HL-60/S4 treated with phorbol 12-myristate 13-acetate at 8.2 ng/mL for 4 days and 3 days (cell line): ENCODE results near the gene CPNE2.
"Not testable (repeated sequence)": the region's sequence is repeated elsewhere in the genome, so short reads cannot be mapped to it uniquely, and the experiment has no call there.

Experiments used
- in situ Hi-C: fragments of 300-500 bp; cut with MboI; formaldehyde crosslinking; loops from 2 replicates; pipeline ENCODE4 v1.15.0; 2022; ENCODE audit warnings: low sequenced_read_pairs

CPNE2 gene

GRCh38 chr16:57069053-57069452 is 23.3 kb upstream of the CPNE2 start:
- in situ Hi-C loops: no loop called here

- in situ Hi-C loops: no loop called here
These were observed 22.6 kb upstream of the CPNE2 start for GRCh38 chr16:57069635-57070370.

GRCh38 chr16:57070424-57070823 is 22.0 kb upstream of the CPNE2 start:
- in situ Hi-C loops: no loop called here

- in situ Hi-C loops: not testable (repeated sequence)
These were observed 21.2 kb upstream of the CPNE2 start for GRCh38 chr16:57071081-57071732.

- in situ Hi-C loops: no loop called here
These were observed 20.4 kb upstream of the CPNE2 start for GRCh38 chr16:57071831-57072582.

DNA sequence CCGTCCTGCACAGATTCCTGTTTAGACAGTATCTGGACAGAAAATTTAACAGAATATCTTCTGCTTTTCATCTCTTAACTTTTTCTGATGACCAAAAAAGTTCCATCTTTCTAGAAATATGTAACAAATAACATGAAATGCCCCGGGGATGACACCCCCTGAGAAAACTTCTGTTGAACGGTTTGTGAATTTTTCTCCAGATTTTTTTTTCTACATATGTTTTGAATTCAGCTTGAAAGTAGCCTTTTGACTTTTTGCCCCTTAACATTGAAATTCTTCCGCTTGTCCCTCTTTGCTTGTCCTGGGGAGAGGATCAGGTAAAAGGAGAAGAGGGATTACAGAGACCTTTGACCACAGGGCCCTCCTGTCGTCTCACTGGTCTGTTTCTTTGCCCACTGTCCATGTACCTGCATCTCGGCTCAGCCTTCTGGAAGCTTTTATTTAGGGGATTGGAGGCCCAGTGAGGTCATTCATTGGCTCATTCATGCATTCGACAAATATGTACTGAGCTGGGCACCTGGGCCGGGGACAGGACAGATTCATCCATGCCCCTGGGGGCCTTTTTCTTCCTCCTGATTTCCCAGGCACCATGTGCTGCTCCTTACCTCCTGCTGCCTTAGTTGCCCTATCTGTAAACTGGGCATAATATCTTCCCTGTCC is 19.6 kb upstream of the CPNE2 start:
- in situ Hi-C loops: no loop called here

GRCh38 chr16:57077714-57078113 is 14.7 kb upstream of the CPNE2 start:
- in situ Hi-C loops: no loop called here

- in situ Hi-C loops: loop anchor here (10.0 kb wide), 1 partner anchor 83 kb away; no protein-coding TSS in a partner anchor
These were observed 10.6 kb upstream of the CPNE2 start for GRCh38 chr16:57081744-57082143.

- in situ Hi-C loops: loop anchor here (10.0 kb wide), 1 partner anchor 82 kb away; no protein-coding TSS in a partner anchor
These were observed 9.7 kb upstream of the CPNE2 start for GRCh38 chr16:57082664-57083063.

- in situ Hi-C loops: loop anchor here (10.0 kb wide), 1 partner anchor 81 kb away; no protein-coding TSS in a partner anchor
These were observed 8.8 kb upstream of the CPNE2 start for GRCh38 chr16:57083485-57084126.

DNA sequence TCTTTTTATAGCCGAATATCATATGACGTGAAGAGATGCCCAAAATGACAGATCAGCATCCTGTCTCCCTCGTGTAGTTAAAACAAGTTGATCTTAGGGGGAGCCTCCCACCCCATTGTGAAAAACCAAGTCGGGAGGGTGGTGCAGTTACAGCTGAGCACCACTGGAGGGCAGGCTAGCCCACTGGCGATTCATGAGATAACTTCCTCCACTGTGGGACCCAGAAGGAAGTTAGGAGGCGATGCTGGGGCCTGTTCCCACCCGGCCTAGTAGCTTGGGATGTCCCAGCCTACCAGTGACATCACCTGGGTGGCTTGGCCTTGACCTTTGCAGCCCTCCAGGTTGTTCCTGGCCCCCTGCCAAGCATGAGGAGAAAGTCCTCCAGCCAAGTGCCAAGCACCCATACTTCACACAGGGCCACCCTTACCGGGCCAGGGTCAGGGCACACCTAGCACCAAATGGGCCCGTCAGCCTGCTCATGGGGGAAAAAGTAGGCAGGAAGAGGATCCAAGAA is 8.1 kb upstream of the CPNE2 start:
- in situ Hi-C loops: loop anchor here (10.0 kb wide), 1 partner anchor 80 kb away; no protein-coding TSS in a partner anchor

DNA sequence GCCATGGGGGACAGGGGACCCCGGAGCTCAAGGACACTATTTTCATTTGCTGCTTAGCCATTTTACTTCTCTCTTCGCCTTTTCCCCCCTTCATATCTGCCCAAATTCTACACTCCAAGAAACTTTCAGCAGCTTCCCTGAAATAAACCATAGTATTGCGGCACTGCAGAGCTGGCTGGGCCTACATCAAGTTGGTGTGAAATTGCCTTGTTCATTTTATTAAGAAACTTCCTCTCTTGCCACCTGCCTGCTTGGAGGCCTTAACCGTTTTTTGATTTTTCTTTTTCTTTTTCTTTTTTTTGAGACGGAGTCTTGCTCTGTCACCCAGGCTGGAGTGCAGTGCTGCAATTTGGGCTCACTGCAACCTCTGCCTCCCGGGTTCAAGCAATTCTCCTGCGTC is 7.4 kb upstream of the CPNE2 start:
- in situ Hi-C loops: loop anchor here (10.0 kb wide), 1 partner anchor 80 kb away; no protein-coding TSS in a partner anchor

GRCh38 chr16:57087003-57087402 is 5.4 kb upstream of the CPNE2 start:
- in situ Hi-C loops: loop anchor here (10.0 kb wide), 1 partner anchor 78 kb away; no protein-coding TSS in a partner anchor

GRCh38 chr16:57089406-57089805 is 3.0 kb upstream of the CPNE2 start:
- in situ Hi-C loops: loop anchor here (10.0 kb wide), 1 partner anchor 75 kb away; no protein-coding TSS in a partner anchor

GRCh38 chr16:57091200-57091974 is 996 bp upstream of the CPNE2 start:
- in situ Hi-C loops: no loop called here

DNA sequence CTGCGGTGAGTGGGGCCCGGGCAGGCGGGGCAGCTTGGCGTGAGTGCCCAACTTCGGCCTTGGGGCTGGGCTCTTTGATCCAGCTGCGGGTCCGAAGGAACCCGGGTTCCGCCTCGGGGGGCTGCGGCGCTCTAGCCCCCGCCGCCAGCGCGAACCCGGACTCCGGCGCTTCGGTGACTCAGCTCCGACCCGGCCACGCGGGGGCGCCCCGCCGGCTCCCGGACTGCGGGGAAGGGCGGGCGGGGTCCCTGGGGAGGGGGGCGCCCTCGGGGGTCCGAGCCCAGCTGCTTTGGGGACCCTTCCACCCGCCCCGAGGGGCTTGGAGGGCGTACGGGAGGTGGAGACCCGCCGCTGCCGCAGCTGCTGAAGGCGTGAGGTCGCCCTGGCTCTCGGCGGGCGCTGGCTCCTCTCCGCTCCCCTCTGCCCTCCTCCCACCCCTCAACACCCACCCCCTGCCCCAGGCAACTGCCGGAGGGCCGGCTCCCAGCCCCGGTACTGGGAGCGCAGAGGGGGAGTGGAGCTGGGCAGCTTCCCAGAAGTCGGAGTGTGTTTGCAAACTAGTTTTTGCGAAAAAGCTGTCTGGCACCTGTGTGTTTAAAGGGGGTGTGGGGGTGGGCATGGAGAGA is 516 bp downstream of the CPNE2 start:
- in situ Hi-C loops: no loop called here

DNA sequence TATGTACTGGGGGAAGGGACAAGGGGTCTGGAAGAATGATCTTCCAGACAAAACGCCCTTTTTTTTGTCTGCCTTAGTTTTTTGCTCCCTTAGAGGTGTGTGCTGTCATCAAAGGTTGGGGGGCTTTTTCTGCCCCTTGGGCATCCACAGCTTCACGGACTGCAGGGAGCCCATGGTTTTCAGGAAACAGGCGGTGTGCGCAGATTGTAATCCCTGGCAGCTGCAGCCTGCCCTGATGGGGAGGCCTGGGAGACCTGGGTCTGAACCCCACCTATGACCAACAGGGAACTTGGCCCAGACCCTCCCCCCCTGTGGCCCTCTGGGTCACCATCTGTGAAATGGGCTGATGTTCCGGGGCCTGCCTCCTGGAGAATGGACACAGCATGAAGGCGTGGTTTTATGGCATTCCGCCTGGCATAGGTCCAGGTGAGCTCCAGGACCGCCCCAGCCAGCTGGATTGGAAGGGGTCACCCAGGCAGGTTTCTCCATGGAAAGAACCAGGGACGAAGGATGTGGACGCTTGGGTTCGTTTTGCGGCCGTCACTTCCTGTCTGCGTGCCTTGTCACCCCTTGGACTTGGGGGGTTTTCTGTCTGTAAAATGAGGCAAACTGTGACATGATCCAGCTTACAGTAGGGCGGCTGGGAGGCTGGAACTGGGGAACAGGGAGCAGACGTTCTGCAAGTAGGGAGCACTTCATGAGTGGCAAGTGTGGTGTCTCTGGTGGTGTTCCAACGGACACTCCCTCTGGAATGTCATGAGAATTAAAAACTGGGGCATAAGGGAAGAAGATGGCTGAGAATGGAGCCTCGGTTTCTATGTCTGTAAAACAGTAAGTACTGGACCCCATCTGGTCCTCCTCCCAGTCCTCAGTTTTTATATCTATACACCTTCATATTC is 1.5 kb downstream of the CPNE2 start:
- in situ Hi-C loops: no loop called here

DNA sequence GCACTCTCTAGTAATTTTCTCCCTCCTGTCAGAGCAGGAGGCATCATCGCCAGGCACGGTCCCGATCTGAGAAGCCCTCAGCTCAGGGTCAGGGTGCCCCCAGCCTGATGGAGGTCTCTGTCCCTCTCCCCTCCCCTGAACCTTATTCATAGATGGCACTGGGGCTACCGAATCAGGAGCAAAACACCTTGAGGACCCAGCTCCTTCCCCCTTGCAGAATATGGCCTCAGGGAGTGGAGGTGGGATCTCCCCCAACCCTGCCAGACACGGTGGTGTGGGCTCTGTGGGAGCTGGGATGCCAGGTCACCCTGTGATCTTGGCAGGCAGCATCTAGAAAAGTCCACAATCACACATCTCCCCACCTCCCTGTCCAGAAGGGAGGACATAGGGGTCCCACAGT is 2.5 kb downstream of the CPNE2 start:
- in situ Hi-C loops: no loop called here
